IPS-20b (cell line): ENCODE data around the gene GPN1.
"Not testable (repeated sequence)": the region's sequence is repeated elsewhere in the genome, so short reads cannot be mapped to it uniquely, and the experiment has no call there.

Source experiments
- H3K27ac ChIP-seq: one replicate; pipeline ENCODE4 v1.5.1; 2013; ENCODE audit warnings: low read length
- H3K27me3 ChIP-seq: 2 replicates; pipeline ENCODE4 v1.6.1; 2013; ENCODE audit warnings: mild to moderate bottlenecking, low read length, inconsistent platforms; ENCODE audit not compliant: insufficient read depth
- H3K36me3 ChIP-seq: 2 replicates; pipeline ENCODE4 v1.6.1; 2013; ENCODE audit warnings: low read depth, mild to moderate bottlenecking, inconsistent platforms, low read length, moderate library complexity; ENCODE audit not compliant: insufficient read depth
- H3K4me1 ChIP-seq: 2 replicates; pipeline ENCODE4 v1.6.1; 2013; ENCODE audit warnings: mild to moderate bottlenecking, control low read depth, inconsistent platforms, low read length, moderate library complexity; ENCODE audit not compliant: insufficient read depth
- H3K4me3 ChIP-seq: 2 replicates; pipeline ENCODE4 v1.5.1; 2013; ENCODE audit warnings: mild to moderate bottlenecking, low read length, inconsistent platforms
- H3K9ac ChIP-seq: 2 replicates; pipeline ENCODE4 v1.6.1; 2013; ENCODE audit warnings: low read depth, mild to moderate bottlenecking, inconsistent platforms, low read length, moderate library complexity
- H3K9me3 ChIP-seq: 2 replicates; pipeline ENCODE4 v1.6.1; 2013; ENCODE audit warnings: mild to moderate bottlenecking, low read depth, low read length, inconsistent platforms; ENCODE audit not compliant: insufficient read depth

GPN1 gene

GRCh38 chr2:27681841-27682240 is 53.0 kb downstream of the GPN1 start:
- Histone ChIP-seq H3K27ac (no peak overlapping the region), H3K9me3 (no peaks in the 10 kb centered on the region), H3K36me3 (peaks cover 72% of the 10 kb centered on the region), H3K9ac (no peak overlapping the region), H3K4me1 (no peaks in the 10 kb centered on the region; the same call in 1 of the 2 replicates), H3K27me3 (no peaks in the 10 kb centered on the region), H3K4me3 (no peak overlapping the region)

- not testable (repeated sequence) for H3K27ac ChIP-seq, H3K9me3 ChIP-seq, H3K9ac ChIP-seq, H3K4me1 ChIP-seq, H3K4me3 ChIP-seq, H3K27me3 ChIP-seq
- H3K36me3 ChIP-seq = peaks cover 71% of the 10 kb centered on the region
Observed at GRCh38 chr2:27682334-27682771, 53.5 kb downstream of the GPN1 start.

GRCh38 chr2:27683390-27684071 is 54.7 kb downstream of the GPN1 start:
- Histone ChIP-seq H3K27ac (no peak overlapping the region), H3K4me3 (no peak overlapping the region), H3K9me3 (no peaks in the 10 kb centered on the region), H3K9ac (no peak overlapping the region), H3K4me1 (no peaks in the 10 kb centered on the region; the same call in 1 of the 2 replicates), H3K27me3 (no peaks in the 10 kb centered on the region), H3K36me3 (peaks cover 71% of the 10 kb centered on the region)

- not testable (repeated sequence) for H3K9ac ChIP-seq, H3K27me3 ChIP-seq, H3K27ac ChIP-seq, H3K9me3 ChIP-seq, H3K4me3 ChIP-seq, H3K4me1 ChIP-seq
- peaks cover 72% of the 10 kb centered on the region for H3K36me3 ChIP-seq
Observed at GRCh38 chr2:27685006-27685405, 56.2 kb downstream of the GPN1 start.

GRCh38 chr2:27685577-27685976 is 56.7 kb downstream of the GPN1 start:
- H3K36me3 ChIP-seq = peaks cover 72% of the 10 kb centered on the region
- H3K4me3 ChIP-seq = no peak overlapping the region
- H3K9ac ChIP-seq = no peak overlapping the region
- H3K27ac ChIP-seq = no peak overlapping the region
- no peaks in the 10 kb centered on the region for H3K27me3 ChIP-seq
- no peaks in the 10 kb centered on the region for H3K9me3 ChIP-seq
- no peaks in the 10 kb centered on the region; the same call in 1 of the 2 replicates for H3K4me1 ChIP-seq

DNA sequence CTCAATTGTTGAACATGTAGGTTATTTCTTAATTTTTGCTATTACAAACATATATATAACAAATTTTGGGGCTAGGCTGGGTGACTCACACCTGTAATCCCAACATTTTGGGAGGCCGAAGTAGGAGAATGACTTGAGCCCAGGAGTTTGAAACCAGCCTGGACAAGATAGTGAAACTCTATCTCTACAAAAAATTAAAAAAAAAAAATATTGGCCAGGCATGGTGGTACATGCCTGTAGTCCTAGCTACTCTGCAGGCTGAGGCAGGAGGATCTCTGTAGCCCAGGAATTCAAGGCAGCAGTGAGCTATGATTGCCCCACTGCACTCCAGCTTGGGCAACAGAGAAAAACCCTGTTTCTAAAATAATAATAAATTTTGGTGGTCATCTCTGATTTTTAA is 58.4 kb downstream of the GPN1 start:
- no peak overlapping the region for H3K9ac ChIP-seq
- H3K27ac ChIP-seq = no peak overlapping the region
- no peak overlapping the region for H3K4me3 ChIP-seq
- H3K36me3 ChIP-seq = peaks cover 63% of the 10 kb centered on the region
- no peaks in the 10 kb centered on the region for H3K27me3 ChIP-seq
- no peaks in the 10 kb centered on the region for H3K9me3 ChIP-seq
- H3K4me1 ChIP-seq = no peaks in the 10 kb centered on the region

- no peaks in the 10 kb centered on the region for H3K27me3 ChIP-seq
- no peak overlapping the region for H3K27ac ChIP-seq
- no peaks in the 10 kb centered on the region for H3K4me1 ChIP-seq
- no peaks in the 10 kb centered on the region for H3K9me3 ChIP-seq
- H3K36me3 ChIP-seq = peaks cover 57% of the 10 kb centered on the region
- no peak overlapping the region for H3K4me3 ChIP-seq
- H3K9ac ChIP-seq = no peak overlapping the region
Observed at GRCh38 chr2:27689424-27689823, 60.6 kb downstream of the GPN1 start.

DNA sequence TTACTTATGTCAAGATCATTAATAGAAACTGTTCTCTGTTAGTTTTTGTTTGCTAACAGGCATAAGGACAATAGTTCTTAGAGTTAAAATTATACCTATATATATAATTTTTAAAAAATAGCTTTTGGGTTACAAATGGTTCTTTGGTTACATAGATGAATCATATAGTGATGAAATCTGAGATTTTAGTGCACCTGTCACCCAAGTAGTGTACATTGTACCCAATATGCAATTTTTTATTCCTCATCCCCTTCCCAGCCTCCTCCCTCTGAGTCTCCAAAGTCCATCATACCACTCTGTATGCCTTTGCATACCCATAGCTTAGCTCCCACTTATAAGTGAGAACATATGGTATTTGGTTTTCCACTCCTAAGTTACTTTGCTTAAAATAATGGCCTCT is 61.2 kb downstream of the GPN1 start:
- Histone ChIP-seq H3K9me3 (no peaks in the 10 kb centered on the region), H3K4me1 (no peaks in the 10 kb centered on the region), H3K4me3 (no peak overlapping the region), H3K36me3 (peaks cover 52% of the 10 kb centered on the region), H3K27me3 (no peaks in the 10 kb centered on the region), H3K27ac (no peak overlapping the region), H3K9ac (no peak overlapping the region)

DNA sequence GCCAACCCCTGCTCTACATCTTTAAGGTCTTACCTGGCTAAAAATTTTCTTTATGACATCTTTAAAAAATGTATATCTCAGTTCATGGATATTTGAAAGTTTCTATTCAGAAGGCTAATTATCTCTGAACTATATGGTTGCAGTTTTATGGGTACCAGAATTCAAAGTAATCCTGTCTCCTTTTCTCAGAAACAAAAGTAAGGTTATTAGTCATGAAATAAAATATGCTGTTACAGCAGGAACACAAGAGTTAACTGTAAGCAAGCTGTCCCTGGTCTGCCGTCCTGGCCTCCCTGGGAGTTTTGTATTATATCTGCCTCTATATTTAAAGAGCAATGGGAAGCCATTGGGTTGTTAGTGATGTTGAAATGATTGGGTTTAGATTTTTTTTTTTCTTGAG is 68.8 kb downstream of the GPN1 start:
- H3K9ac ChIP-seq = no peak overlapping the region
- no peaks in the 10 kb centered on the region for H3K27me3 ChIP-seq
- no peaks in the 10 kb centered on the region for H3K9me3 ChIP-seq
- peaks cover 19% of the 10 kb centered on the region for H3K36me3 ChIP-seq
- no peak overlapping the region for H3K4me3 ChIP-seq
- no peak overlapping the region for H3K27ac ChIP-seq
- no peaks in the 10 kb centered on the region for H3K4me1 ChIP-seq
